DOHH2 (cell line): ENCODE results near the gene GGACT.
"Not testable (repeated sequence)": the region's sequence is repeated elsewhere in the genome, so short reads cannot be mapped to it uniquely, and the experiment has no call there.

Source experiments
- CTCF ChIP-seq: fragments of 200-600 bp; sonication (generic); IDR thresholded peaks from one replicate; pipeline ENCODE4 v1.5.1; 2014; ENCODE audit warnings: antibody characterized with exemption, mild to moderate bottlenecking, low read depth, low read length; ENCODE audit not compliant: poor library complexity, severe bottlenecking
- EZH2phosphoT487 ChIP-seq: fragments of 200-600 bp; sonication (generic); IDR thresholded peaks from 2 replicates; pipeline ENCODE4 v1.6.1; 2017; ENCODE audit warnings: borderline replicate concordance, mild to moderate bottlenecking, antibody characterized with exemption, low read length, moderate library complexity, mixed read lengths

DNA sequence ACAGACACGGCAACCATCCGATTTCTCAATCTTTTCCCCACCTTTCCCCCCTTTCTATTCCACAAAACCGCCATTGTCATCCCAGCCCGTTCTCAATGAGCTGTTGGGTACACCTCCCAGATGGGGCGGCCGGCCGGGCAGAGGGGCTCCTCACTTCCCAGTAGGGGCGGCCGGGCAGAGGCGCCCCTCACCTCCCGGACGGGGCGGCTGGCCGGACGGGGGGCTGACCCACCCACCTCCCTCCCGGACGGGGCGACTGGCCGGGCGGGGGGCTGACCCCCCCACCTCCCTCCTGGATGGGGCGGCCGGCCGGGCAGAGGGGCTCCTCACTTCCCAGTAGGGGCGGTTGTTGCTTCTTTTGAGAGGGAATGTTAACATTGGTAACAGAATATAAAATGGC, 30.3 kb upstream of the GGACT start:
- not testable (repeated sequence) for TF ChIP-seq CTCF, EZH2phosphoT487
